CD14-positive monocyte (primary cell): Measurements from ENCODE around the gene DGCR2. TPM values are rescaled to one million over a fixed set of nuclear protein-coding genes. Genes with fewer than 3 reads are reported as not detected.

Experiments
- DNase-seq, 3 donors: peaks; one replicate each; pipeline ENCODE4 v3.0.0-alpha.2; 2011 to 2022
- H2AFZ ChIP-seq: 2 replicates; pipeline ENCODE4 v1.6.0; 2012; ENCODE audit warnings: mild to moderate bottlenecking, low read depth, low read length, inconsistent platforms; ENCODE audit not compliant: insufficient read depth, poor library complexity, severe bottlenecking
- H3K27ac ChIP-seq, 2 donors: 1 replicate in 1 of 2; 2 replicates in 1 of 2; pipeline ENCODE4 v1.5.1; 2012 to 2013; ENCODE audit warnings: low read length in 2 of 2, control low read depth in 1 of 2, inconsistent platforms in 1 of 2, low read depth in 1 of 2, mild to moderate bottlenecking in 1 of 2
- H3K27me3 ChIP-seq, 2 donors: one replicate each; pipeline versions ENCODE4 v1.6.0 to v1.6.1; 2011 to 2013; ENCODE audit warnings: low read length in 2 of 2; ENCODE audit not compliant: control insufficient read depth in 2 of 2, insufficient read depth in 2 of 2
- H3K36me3 ChIP-seq, 2 donors: replicated peaks in 1 of 2; 1 replicate in 1 of 2; 2 replicates in 1 of 2; pipeline versions ENCODE4 v1.5.1 to v1.6.1; 2012 to 2013; ENCODE audit warnings: low read length in 2 of 2, control low read depth in 1 of 2, inconsistent platforms in 1 of 2, mild to moderate bottlenecking in 1 of 2; ENCODE audit not compliant: insufficient read depth in 2 of 2, control insufficient read depth in 1 of 2
- H3K4me1 ChIP-seq, 2 donors: 1 replicate in 1 of 2; 2 replicates in 1 of 2; pipeline versions ENCODE4 v1.5.1 to v1.6.1; 2012 to 2013; ENCODE audit warnings: low read length in 2 of 2, control low read depth in 1 of 2, inconsistent platforms in 1 of 2, mild to moderate bottlenecking in 1 of 2, moderate library complexity in 1 of 2; ENCODE audit not compliant: insufficient read depth in 2 of 2, control insufficient read depth in 1 of 2
- H3K4me2 ChIP-seq: replicated peaks from 2 replicates; pipeline ENCODE3; 2012; ENCODE audit warnings: low read length, moderate library complexity, mild to moderate bottlenecking; ENCODE audit not compliant: poor library complexity, severe bottlenecking; ENCODE audit errors: extremely low read depth
- H3K4me3 ChIP-seq, 3 experiments: fragments of 200-600 bp in 1 of 3; sonication (generic) in 1 of 3; replicated peaks in 1 of 3; 1 replicate in 2 of 3; 2 replicates in 1 of 3; pipeline ENCODE4 v1.5.1; 2011 to 2013; ENCODE audit warnings: low read length in 3 of 3, mild to moderate bottlenecking in 3 of 3, control low read depth in 2 of 3, low read depth in 2 of 3, inconsistent platforms in 1 of 3, moderate library complexity in 1 of 3
- H3K79me2 ChIP-seq: 2 replicates; pipeline ENCODE4 v1.6.0; 2012; ENCODE audit warnings: mild to moderate bottlenecking, control low read depth, inconsistent platforms, low read length, moderate library complexity; ENCODE audit not compliant: insufficient read depth
- H3K9ac ChIP-seq: 2 replicates; pipeline ENCODE4 v1.6.0; 2017; ENCODE audit warnings: low read length, mild to moderate bottlenecking; ENCODE audit not compliant: insufficient read depth, poor library complexity, severe bottlenecking
- H3K9me3 ChIP-seq, 2 donors: replicated peaks in 1 of 2; 1 replicate in 1 of 2; 2 replicates in 1 of 2; pipeline versions ENCODE4 v1.5.1 to v1.6.1; 2012 to 2013; ENCODE audit warnings: low read length in 2 of 2, control low read depth in 1 of 2; ENCODE audit not compliant: control insufficient read depth in 1 of 2, insufficient read depth in 1 of 2
- H4K20me1 ChIP-seq: 2 replicates; pipeline ENCODE4 v1.6.0; 2012; ENCODE audit warnings: mild to moderate bottlenecking, low read length, control low read depth, moderate library complexity; ENCODE audit not compliant: insufficient read depth
- H3K27ac Mint-ChIP-seq, 7 donors: one replicate each; pipeline ENCODE4 v1.8.0; 2020; ENCODE audit warnings: mild to moderate bottlenecking in 7 of 7, mixed read lengths in 7 of 7, moderate library complexity in 6 of 7, inconsistent platforms in 2 of 7
- H3K27me3 Mint-ChIP-seq, 3 donors: one replicate each; pipeline ENCODE4 v1.8.0; 2021 to 2022; ENCODE audit warnings: low read depth in 3 of 3, mild to moderate bottlenecking in 3 of 3, mixed read lengths in 3 of 3, moderate library complexity in 3 of 3, inconsistent platforms in 1 of 3
- H3K36me3 Mint-ChIP-seq, 2 donors: one replicate each; pipeline ENCODE4 v1.8.0; 2020; ENCODE audit warnings: mixed read lengths in 2 of 2, inconsistent platforms in 1 of 2, mild to moderate bottlenecking in 1 of 2
- H3K4me1 Mint-ChIP-seq: one replicate; pipeline ENCODE4 v1.8.0; 2020; ENCODE audit warnings: mild to moderate bottlenecking, mixed read lengths
- H3K4me3 Mint-ChIP-seq, 2 donors: one replicate each; pipeline ENCODE4 v1.8.0; 2020; ENCODE audit warnings: mild to moderate bottlenecking in 2 of 2, mixed read lengths in 2 of 2, moderate library complexity in 1 of 2
- H3K9me3 Mint-ChIP-seq, 7 donors: one replicate each; pipeline ENCODE4 v1.8.0; 2020 to 2022; ENCODE audit warnings: mixed read lengths in 7 of 7, mild to moderate bottlenecking in 6 of 7, moderate library complexity in 6 of 7, inconsistent platforms in 2 of 7
- CTCF ChIP-seq: fragments of 200-600 bp; IDR thresholded peaks from one replicate; pipeline ENCODE4 v1.8.0; 2022; ENCODE audit warnings: antibody characterized with exemption, mild to moderate bottlenecking
- WGBS: methylation state at CpG from one replicate; pipeline ENCODE4 v1.1.5; 2013; ENCODE audit warnings: missing lambda C conversion rate; ENCODE audit not compliant: insufficient coverage; 5-methylcytosine and 5-hydroxymethylcytosine counted together
- intact Hi-C, 2 donors: fragments of 100-400 bp; cut with micrococcal nuclease; formaldehyde crosslinking; loops; one replicate each; pipeline versions ENCODE4 v1.15.0 to v1.15.1; 2023
- polyA plus RNA-seq, 3 donors: library from polyadenylated mRNA; depleted of rRNA in 1 of 3; unstranded in 2 of 3; stranded (reverse) in 1 of 3; fragments of 300-500 nt in 2 of 3; fragments of >200 nt in 1 of 3; fragmentation: Illumina TruSeq in 2 of 3; gene quantifications; 1 replicate in 2 of 3; 2 replicates in 1 of 3; pipeline ENCODE4 v1.2.3, GENCODE V29; 2012 to 2021

DGCR2 gene
- polyA plus RNA-seq, 3 donors: 28.9 to 37.0 (median 36.2) TPM

DNA sequence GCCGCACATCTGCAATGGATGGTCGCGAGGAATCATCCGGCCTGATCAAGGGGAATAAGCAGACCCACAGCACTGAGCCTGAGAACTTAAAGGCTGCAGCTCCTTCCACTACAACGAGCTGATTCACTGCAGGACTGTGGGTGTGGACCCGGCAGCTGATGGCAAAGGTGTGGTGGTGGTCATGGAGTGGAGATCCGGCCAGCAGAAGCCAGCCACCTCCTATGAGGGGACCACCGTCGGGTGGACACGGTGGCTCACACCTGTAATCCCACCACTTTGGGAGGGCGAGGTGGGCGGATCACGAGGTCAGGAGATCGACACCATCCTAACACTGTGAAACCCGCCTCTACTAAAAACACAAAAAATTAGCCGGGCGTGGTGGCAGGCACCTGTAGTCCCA lies 66.4 kb downstream of the DGCR2 start:
- Mint-ChIP-seq H3K27ac (peak overlapping the region in 1 of 7 donors; percentile 17), H3K4me3 (no peak overlapping the region), H3K4me1 (no peaks in the 10 kb centered on the region), H3K36me3 (peaks cover 85 to 94% of the 10 kb centered on the region in 2 donors), H3K9me3 (no peaks in the 10 kb centered on the region), H3K27me3 (no peaks in the 10 kb centered on the region)
- peaks cover 85 to 99% of the 10 kb centered on the region in 2 donors for H3K36me3 ChIP-seq
- intact Hi-C loops: no loop called here
- H2AFZ ChIP-seq: no peak overlapping the region
- H3K79me2 ChIP-seq: peaks cover 10% of the 10 kb centered on the region
- DNase-seq: no peak
- peaks cover 78% of the 10 kb centered on the region for H4K20me1 ChIP-seq
- no peak overlapping the region for H3K4me2 ChIP-seq
- no peaks in the 10 kb centered on the region for H3K4me1 ChIP-seq
- WGBS: 92% methylated on average over 7 of the region's 17 CpGs
- no peak for TF ChIP-seq CTCF
- H3K4me3 ChIP-seq: no peak overlapping the region
- H3K9ac ChIP-seq: no peak overlapping the region
- H3K9me3 ChIP-seq: no peaks in the 10 kb centered on the region
- H3K27me3 ChIP-seq: no peaks in the 10 kb centered on the region
- H3K27ac ChIP-seq: no peak overlapping the region

DNA sequence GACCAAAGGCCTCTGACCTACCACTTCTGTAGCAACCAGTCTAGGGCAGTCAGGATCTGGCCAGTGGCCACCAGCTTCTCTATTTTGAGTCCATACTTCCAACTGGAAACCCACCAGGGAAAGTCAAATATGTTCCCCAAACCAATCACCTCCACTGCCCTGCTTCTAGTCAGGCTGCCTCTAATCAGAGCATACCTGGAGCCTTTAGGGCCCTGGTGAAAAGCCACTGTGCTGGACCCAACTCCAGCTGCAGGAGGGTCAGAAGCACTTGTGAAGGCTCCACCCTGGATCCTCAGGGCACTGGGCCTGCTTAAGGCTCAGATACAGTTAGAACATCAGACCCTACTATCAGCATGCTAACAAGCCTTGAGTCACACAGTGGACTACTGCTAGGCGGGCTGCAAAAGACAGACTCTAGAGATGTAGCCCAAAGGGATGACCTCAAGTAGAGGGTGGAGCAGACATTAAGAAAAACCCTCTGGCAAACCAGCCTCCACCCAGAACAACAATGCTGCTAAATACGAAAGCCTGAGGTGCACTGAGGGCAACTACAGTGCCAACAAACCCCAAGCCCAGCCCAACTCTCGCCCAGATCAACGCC lies 69.2 kb downstream of the DGCR2 start:
- 100% methylated on average over 3 of the region's 4 CpGs for WGBS

More for the DNA sequence above, 69.2 kb downstream of the DGCR2 start:
- Histone ChIP-seq H3K9me3 (no peaks in the 10 kb centered on the region), H3K27ac (peak overlapping the region in 1 of 2 donors; percentile 36), H3K27me3 (no peaks in the 10 kb centered on the region), H2AFZ (no peak overlapping the region), H3K4me1 (no peaks in the 10 kb centered on the region), H3K9ac (no peak overlapping the region), H3K4me2 (no peak overlapping the region), H3K36me3 (peaks cover 83 to 99% of the 10 kb centered on the region in 2 donors), H4K20me1 (peaks cover 73% of the 10 kb centered on the region), H3K4me3 (no peak overlapping the region), H3K79me2 (peaks cover 13% of the 10 kb centered on the region)
- DNase-seq: no peak
- intact Hi-C loops: no loop called here
- Mint-ChIP-seq H3K27me3 (no peaks in the 10 kb centered on the region), H3K4me3 (no peak overlapping the region), H3K9me3 (no peaks in the 10 kb centered on the region), H3K27ac (peak overlapping the region in 2 of 7 donors; percentile 56 to 82), H3K4me1 (no peaks in the 10 kb centered on the region), H3K36me3 (peaks cover 83 to 94% of the 10 kb centered on the region in 2 donors)
- TF ChIP-seq CTCF: no peak
